DND-41 (cell line): ENCODE results near the gene DRC3.
"Not testable (repeated sequence)": the region's sequence is repeated elsewhere in the genome, so short reads cannot be mapped to it uniquely, and the experiment has no call there.

ENCODE experiments used
- ATAC-seq: fragments of 200-7000 bp; cut with Tn5 transposase; 3 replicates; pipeline ENCODE4 v1.9.1; 2021; ENCODE audit warnings: low read depth; ENCODE audit not compliant: insufficient read depth
- DNase-seq: peaks from one replicate; pipeline ENCODE4 v3.0.0-alpha.2; 2020
- H2AFZ ChIP-seq: 2 replicates; pipeline ENCODE4 v1.6.0; 2012; ENCODE audit warnings: low read depth, low read length
- H3K27ac ChIP-seq: 2 replicates; pipeline ENCODE4 v1.5.1; 2012; ENCODE audit warnings: low read length, inconsistent platforms
- H3K27me3 ChIP-seq: fragments of 200-600 bp; sonication (generic); 2 replicates; pipeline ENCODE4 v1.6.0; 2012; ENCODE audit warnings: low read length, mild to moderate bottlenecking, inconsistent platforms; ENCODE audit not compliant: insufficient read depth, poor library complexity
- H3K36me3 ChIP-seq: 2 replicates; pipeline ENCODE4 v1.5.1; 2012; ENCODE audit warnings: low read length, inconsistent platforms; ENCODE audit not compliant: insufficient read depth
- H3K4me1 ChIP-seq: 2 replicates; pipeline ENCODE4 v1.5.1; 2012; ENCODE audit warnings: mild to moderate bottlenecking, low read length; ENCODE audit not compliant: insufficient read depth
- H3K4me2 ChIP-seq: 2 replicates; pipeline ENCODE4 v1.6.0; 2012; ENCODE audit warnings: mild to moderate bottlenecking, moderate library complexity, low read length, inconsistent platforms; ENCODE audit not compliant: insufficient read depth
- H3K4me3 ChIP-seq, 2 experiments: fragments of 200-600 bp in 1 of 2; shearing (Covaris generic) in 1 of 2; 2 replicates each; pipeline ENCODE4 v1.5.1; 2012 to 2016; ENCODE audit warnings: inconsistent platforms in 2 of 2, low read length in 2 of 2, mild to moderate bottlenecking in 2 of 2, low read depth in 1 of 2, moderate library complexity in 1 of 2
- H3K79me2 ChIP-seq: 2 replicates; pipeline ENCODE4 v1.6.0; 2012; ENCODE audit warnings: low read length, inconsistent platforms; ENCODE audit not compliant: insufficient read depth
- H3K9ac ChIP-seq: 2 replicates; pipeline ENCODE4 v1.6.0; 2012; ENCODE audit warnings: low read depth, mild to moderate bottlenecking, inconsistent platforms, low read length, moderate library complexity
- H3K9me3 ChIP-seq: 2 replicates; pipeline ENCODE4 v1.5.1; 2012; ENCODE audit warnings: low read length, moderate library complexity, mild to moderate bottlenecking, inconsistent platforms; ENCODE audit not compliant: insufficient read depth, severe bottlenecking
- H4K20me1 ChIP-seq: 2 replicates; pipeline ENCODE4 v1.6.0; 2012; ENCODE audit warnings: low read length; ENCODE audit not compliant: insufficient read depth
- EZH2 ChIP-seq: IDR thresholded peaks from 3 replicates; pipeline ENCODE4 v1.6.1; 2012; ENCODE audit warnings: borderline replicate concordance, low read depth, mild to moderate bottlenecking, moderate library complexity, low read length, inconsistent platforms; ENCODE audit not compliant: severe bottlenecking
- TF ChIP-seq, protein P1 (sequence below): IDR thresholded peaks from 2 replicates; pipeline ENCODE4 v1.5.1; 2012; ENCODE audit warnings: borderline replicate concordance, low read length, moderate library complexity, mild to moderate bottlenecking; ENCODE audit not compliant: poor library complexity, severe bottlenecking; ENCODE audit errors: extremely low read depth

Gene DRC3

DNA sequence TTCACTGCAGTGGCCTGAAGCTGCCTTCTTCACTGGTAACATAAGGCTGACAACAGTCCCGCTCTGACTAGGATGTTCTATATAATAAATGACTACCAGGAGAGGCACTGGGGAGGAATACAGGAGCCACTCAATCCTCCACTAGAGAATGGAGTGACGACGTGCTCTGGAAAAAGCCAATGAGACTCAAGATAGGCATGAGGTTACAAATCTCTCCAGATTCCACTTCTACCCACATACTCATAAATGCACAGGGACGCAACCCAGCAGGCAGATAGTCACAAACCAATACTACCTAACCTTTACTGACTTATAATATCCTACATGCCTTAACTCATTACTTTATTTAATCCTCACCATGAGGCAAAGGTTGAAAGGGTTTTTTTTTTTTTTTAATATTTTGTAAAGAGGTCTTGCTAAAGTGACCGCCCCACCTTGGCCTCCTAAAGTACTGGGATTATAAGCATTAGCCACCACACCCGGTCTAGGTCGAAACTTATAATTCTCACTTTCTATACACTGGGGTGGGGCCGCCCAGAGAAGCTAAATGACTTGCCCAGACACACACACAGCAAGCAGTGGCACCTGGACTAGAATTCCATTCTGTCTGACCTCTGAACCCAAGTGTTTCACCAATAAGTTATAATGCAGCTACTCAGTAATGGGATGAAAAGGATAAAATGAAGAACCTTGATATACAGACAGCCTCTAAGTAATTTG, 34.1 kb upstream of the DRC3 start:
- ATAC-seq (no peak), DNase-seq (no peak)
- Histone ChIP-seq H2AFZ (no peak overlapping the region), H3K4me2 (no peak overlapping the region), H3K27ac (no peak overlapping the region), H3K4me1 (no peaks in the 10 kb centered on the region), H4K20me1 (peaks cover 4% of the 10 kb centered on the region; the same call in 1 of the 2 replicates), H3K27me3 (no peaks in the 10 kb centered on the region), H3K9ac (no peak overlapping the region), H3K9me3 (no peaks in the 10 kb centered on the region), H3K4me3 (no peak overlapping the region), H3K36me3 (no peaks in the 10 kb centered on the region), H3K79me2 (no peaks in the 10 kb centered on the region)
- TF ChIP-seq EZH2 = no peak
- TF ChIP-seq, protein P1, sequence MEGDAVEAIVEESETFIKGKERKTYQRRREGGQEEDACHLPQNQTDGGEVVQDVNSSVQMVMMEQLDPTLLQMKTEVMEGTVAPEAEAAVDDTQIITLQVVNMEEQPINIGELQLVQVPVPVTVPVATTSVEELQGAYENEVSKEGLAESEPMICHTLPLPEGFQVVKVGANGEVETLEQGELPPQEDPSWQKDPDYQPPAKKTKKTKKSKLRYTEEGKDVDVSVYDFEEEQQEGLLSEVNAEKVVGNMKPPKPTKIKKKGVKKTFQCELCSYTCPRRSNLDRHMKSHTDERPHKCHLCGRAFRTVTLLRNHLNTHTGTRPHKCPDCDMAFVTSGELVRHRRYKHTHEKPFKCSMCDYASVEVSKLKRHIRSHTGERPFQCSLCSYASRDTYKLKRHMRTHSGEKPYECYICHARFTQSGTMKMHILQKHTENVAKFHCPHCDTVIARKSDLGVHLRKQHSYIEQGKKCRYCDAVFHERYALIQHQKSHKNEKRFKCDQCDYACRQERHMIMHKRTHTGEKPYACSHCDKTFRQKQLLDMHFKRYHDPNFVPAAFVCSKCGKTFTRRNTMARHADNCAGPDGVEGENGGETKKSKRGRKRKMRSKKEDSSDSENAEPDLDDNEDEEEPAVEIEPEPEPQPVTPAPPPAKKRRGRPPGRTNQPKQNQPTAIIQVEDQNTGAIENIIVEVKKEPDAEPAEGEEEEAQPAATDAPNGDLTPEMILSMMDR = no peak

DNA sequence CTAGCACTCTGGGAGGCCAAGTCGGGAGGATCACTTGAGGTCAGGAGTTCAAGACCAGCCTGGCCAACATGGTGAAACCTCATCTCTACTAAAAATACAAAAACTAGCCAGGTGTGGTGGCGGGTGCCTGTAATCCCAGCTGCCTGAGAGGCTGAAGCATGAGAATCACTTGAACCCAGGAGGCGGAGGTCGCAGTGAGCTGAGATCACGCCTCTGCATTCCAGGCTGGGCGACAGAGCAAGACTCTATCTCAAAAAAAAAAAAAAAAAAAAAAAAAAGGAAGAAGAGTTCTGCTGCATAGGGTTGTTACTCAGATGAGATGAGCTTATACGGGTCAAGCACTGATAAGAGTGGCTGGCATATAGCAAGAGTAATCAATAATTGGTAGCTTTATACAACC, 32.7 kb upstream of the DRC3 start:
- not testable (repeated sequence) for H3K4me3 ChIP-seq, H3K36me3 ChIP-seq, H3K79me2 ChIP-seq, H3K4me2 ChIP-seq, H3K9me3 ChIP-seq, H4K20me1 ChIP-seq, DNase-seq, H3K27me3 ChIP-seq, H3K27ac ChIP-seq, H3K9ac ChIP-seq, ATAC-seq, H2AFZ ChIP-seq, H3K4me1 ChIP-seq

DNA sequence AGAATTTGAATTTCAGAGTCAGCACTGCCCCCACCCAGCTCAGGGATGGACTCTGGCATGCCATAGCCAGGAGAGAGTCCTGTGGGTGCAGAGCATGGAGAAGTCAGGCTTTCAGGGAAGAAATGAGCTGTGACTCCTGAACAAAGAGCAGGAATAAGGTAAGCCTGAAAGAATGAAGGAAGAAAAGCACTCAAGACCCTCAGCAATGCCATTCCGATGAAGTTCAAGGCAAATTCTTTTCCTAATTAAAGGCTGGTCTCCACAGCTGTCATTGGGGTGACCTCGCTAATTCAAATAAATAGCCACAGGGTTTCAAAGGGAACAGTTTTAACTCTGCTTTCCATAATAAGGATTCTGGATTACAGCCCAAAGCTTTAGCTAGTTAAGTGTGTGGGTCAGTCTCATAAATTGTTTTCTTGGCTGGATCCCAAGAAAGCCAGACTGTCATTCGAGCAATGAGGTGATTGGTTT, 32.2 kb upstream of the DRC3 start:
- TF ChIP-seq, protein P1 = no peak
- TF ChIP-seq EZH2 = no peak
- Histone ChIP-seq H3K4me1 (no peaks in the 10 kb centered on the region), H4K20me1 (peaks cover 9% of the 10 kb centered on the region; the same call in 1 of the 2 replicates), H3K4me2 (no peak overlapping the region), H3K36me3 (no peaks in the 10 kb centered on the region), H3K27ac (no peak overlapping the region), H3K9me3 (no peaks in the 10 kb centered on the region), H3K27me3 (no peaks in the 10 kb centered on the region), H3K79me2 (no peaks in the 10 kb centered on the region), H3K4me3 (no peak overlapping the region), H3K9ac (no peak overlapping the region), H2AFZ (no peak overlapping the region)
- ATAC-seq (no peak), DNase-seq (no peak)

- no peaks in the 10 kb centered on the region for H3K36me3 ChIP-seq
- DNase-seq = no peak
- H3K4me1 ChIP-seq = no peaks in the 10 kb centered on the region
- no peak overlapping the region for H3K9ac ChIP-seq
- no peak for ATAC-seq
- no peak overlapping the region for H3K27ac ChIP-seq
- no peak overlapping the region for H3K4me2 ChIP-seq
- H3K27me3 ChIP-seq = no peaks in the 10 kb centered on the region
- no peak overlapping the region for H3K4me3 ChIP-seq
- H4K20me1 ChIP-seq = peaks cover 4% of the 10 kb centered on the region; the same call in 1 of the 2 replicates
- H3K79me2 ChIP-seq = no peaks in the 10 kb centered on the region
- H3K9me3 ChIP-seq = no peaks in the 10 kb centered on the region
- no peak overlapping the region for H2AFZ ChIP-seq
- TF ChIP-seq EZH2 = no peak
- TF ChIP-seq, protein P1 = no peak
These were observed 31.6 kb upstream of the DRC3 start for GRCh38 chr17:17941015-17941414.
